Endodermal cell (in vitro differentiated cells): ENCODE results near the gene CCDC27. TPM values are rescaled to one million over a fixed set of nuclear protein-coding genes. Genes with fewer than 3 reads are reported as not detected.

Experiments used
- DNase-seq: peaks from one replicate; pipeline ENCODE4 v3.0.0-alpha.2; 2017
- H3K27ac ChIP-seq: 2 replicates; pipeline ENCODE4 v1.5.1; 2013; ENCODE audit warnings: mild to moderate bottlenecking, low read depth, low read length, moderate library complexity
- H3K27me3 ChIP-seq: 2 replicates; pipeline ENCODE4 v1.6.1; 2013; ENCODE audit warnings: mild to moderate bottlenecking, low read length, moderate library complexity; ENCODE audit not compliant: insufficient read depth, control insufficient read depth, poor library complexity, severe bottlenecking
- H3K36me3 ChIP-seq: 2 replicates; pipeline ENCODE4 v1.7.0; 2013; ENCODE audit warnings: mild to moderate bottlenecking, low read length, moderate library complexity; ENCODE audit not compliant: control insufficient read depth, insufficient read depth
- H3K4me1 ChIP-seq: one replicate; pipeline ENCODE4 v1.7.0; 2013; ENCODE audit warnings: low read length; ENCODE audit not compliant: control insufficient read depth, insufficient read depth
- H3K4me3 ChIP-seq: 2 replicates; pipeline ENCODE4 v1.5.1; 2013; ENCODE audit warnings: mild to moderate bottlenecking, low read length, moderate library complexity
- H3K9ac ChIP-seq: 2 replicates; pipeline ENCODE4 v1.6.1; 2013; ENCODE audit warnings: mild to moderate bottlenecking, low read length, moderate library complexity; ENCODE audit not compliant: poor library complexity, severe bottlenecking; ENCODE audit errors: extremely low read depth
- H3K9me3 ChIP-seq: 2 replicates; pipeline ENCODE4 v1.6.1; 2013; ENCODE audit warnings: mild to moderate bottlenecking, low read length, moderate library complexity; ENCODE audit not compliant: control insufficient read depth
- H3K27ac Mint-ChIP-seq: 2 replicates; pipeline ENCODE4 v1.8.0; 2020; ENCODE audit warnings: mixed read lengths
- H3K27me3 Mint-ChIP-seq: 2 replicates; pipeline ENCODE4 v1.8.0; 2021; ENCODE audit warnings: mild to moderate bottlenecking, mixed read lengths; ENCODE audit not compliant: insufficient read depth
- H3K36me3 Mint-ChIP-seq: 2 replicates; pipeline ENCODE4 v1.8.0; 2020; ENCODE audit warnings: low read depth, mixed read lengths
- H3K4me1 Mint-ChIP-seq: 2 replicates; pipeline ENCODE4 v1.8.0; 2020; ENCODE audit warnings: mixed read lengths
- H3K4me3 Mint-ChIP-seq: 2 replicates; pipeline ENCODE4 v1.8.0; 2020; ENCODE audit warnings: mild to moderate bottlenecking, moderate library complexity, mixed read lengths
- H3K9me3 Mint-ChIP-seq: 2 replicates; pipeline ENCODE4 v1.8.0; 2020; ENCODE audit warnings: mild to moderate bottlenecking, mixed read lengths
- CTCF ChIP-seq: fragments of 200-600 bp; sonication (generic); conservative IDR thresholded peaks from 2 replicates; pipeline ENCODE4 v1.5.0; 2021; ENCODE audit warnings: antibody characterized with exemption, mild to moderate bottlenecking
- WGBS, 2 experiments: methylation state at CpG; one replicate each; pipeline versions ENCODE4 v1.1.5 to v1.1.7; 2013; ENCODE audit warnings: missing lambda C conversion rate in 2 of 2, mixed read lengths in 1 of 2; ENCODE audit not compliant: insufficient coverage in 1 of 2, insufficient read length in 1 of 2; 5-methylcytosine and 5-hydroxymethylcytosine counted together
- total RNA-seq, 2 donors: library from RNA; stranded (reverse); fragmentation: NEBNext Ultra II Directional in 1 of 2; extraction: Animal tissue kit (Norgen Biotek cat#: 25700) in 1 of 2; gene quantifications; 2 replicates in 1 of 2; 3 replicates in 1 of 2; pipeline ENCODE4 v1.2.1, GENCODE V29; 2021

The CCDC27 gene
- total RNA-seq, 2 donors from 2014 or later, result not detected

- Mint-ChIP-seq H3K27ac (no peak overlapping the region), H3K9me3 (no peaks in the 10 kb centered on the region)
- WGBS, 2 experiments, result 36 to 49% methylated on average over 9 to 35 of the region's 35 CpGs
These were observed 44.8 kb upstream of the CCDC27 start for GRCh38 chr1:3707298-3707938.

GRCh38 chr1:3707939-3708328 is 44.3 kb upstream of the CCDC27 start:
- 76 to 79% methylated on average over 8 to 11 of the region's 11 CpGs for WGBS, 2 experiments
- H3K9ac ChIP-seq, result no peak overlapping the region
- no peak for TF ChIP-seq CTCF
- Mint-ChIP-seq H3K9me3 (no peaks in the 10 kb centered on the region), H3K36me3 (no peaks in the 10 kb centered on the region), H3K27ac (no peak overlapping the region), H3K4me1 (peaks cover 4% of the 10 kb centered on the region), H3K4me3 (no peak overlapping the region), H3K27me3 (peaks cover 4% of the 10 kb centered on the region)
- no peaks in the 10 kb centered on the region for H3K36me3 ChIP-seq
- DNase-seq, result no peak
- H3K9me3 ChIP-seq, result no peaks in the 10 kb centered on the region
- no peak overlapping the region for H3K4me3 ChIP-seq
- H3K27ac ChIP-seq, result no peak overlapping the region
- peaks cover 10% of the 10 kb centered on the region for H3K27me3 ChIP-seq
- H3K4me1 ChIP-seq, result no peaks in the 10 kb centered on the region

More at GRCh38 chr1:3707298-3707938, 44.8 kb upstream of the CCDC27 start:
- Histone ChIP-seq H3K36me3 (no peaks in the 10 kb centered on the region), H3K27ac (no peak overlapping the region), H3K4me1 (no peaks in the 10 kb centered on the region), H3K27me3 (peaks cover 10% of the 10 kb centered on the region), H3K9ac (no peak overlapping the region), H3K4me3 (no peak overlapping the region), H3K9me3 (no peaks in the 10 kb centered on the region)
- Mint-ChIP-seq H3K4me1 (peaks cover 4% of the 10 kb centered on the region), H3K27me3 (peaks cover 4% of the 10 kb centered on the region), H3K4me3 (no peak overlapping the region), H3K36me3 (no peaks in the 10 kb centered on the region)
- DNase-seq, result peak; percentile 85
- TF ChIP-seq CTCF, result no peak

- Histone ChIP-seq H3K4me1 (no peaks in the 10 kb centered on the region), H3K27ac (no peak overlapping the region), H3K36me3 (no peaks in the 10 kb centered on the region), H3K9ac (no peak overlapping the region), H3K27me3 (peaks cover 10% of the 10 kb centered on the region), H3K9me3 (no peaks in the 10 kb centered on the region), H3K4me3 (no peak overlapping the region)
- no peaks in the 10 kb centered on the region for H3K36me3 Mint-ChIP-seq
- no peak overlapping the region for H3K27ac Mint-ChIP-seq
- peaks cover 4% of the 10 kb centered on the region for H3K27me3 Mint-ChIP-seq
- peak; percentile 77 for DNase-seq
- TF ChIP-seq CTCF, result no peak
- no peaks in the 10 kb centered on the region for H3K9me3 Mint-ChIP-seq
- H3K4me1 Mint-ChIP-seq, result peaks cover 4% of the 10 kb centered on the region
- WGBS, 2 experiments, result 15 to 49% methylated on average over 9 to 19 of the region's 19 CpGs
- no peak overlapping the region for H3K4me3 Mint-ChIP-seq
These were observed 43.5 kb upstream of the CCDC27 start for GRCh38 chr1:3708791-3709190.
